NCI-H1417 (cell line): Measurements from ENCODE around the gene MEX3D.
"Not testable (repeated sequence)": the region's sequence is repeated elsewhere in the genome, so short reads cannot be mapped to it uniquely, and the experiment has no call there.

ENCODE experiments used
- DNase-seq, 3 experiments: peaks; one replicate each; lab custom pipeline; 2025; lab: John Stamatoyannopoulos, UW

Gene MEX3D

DNA sequence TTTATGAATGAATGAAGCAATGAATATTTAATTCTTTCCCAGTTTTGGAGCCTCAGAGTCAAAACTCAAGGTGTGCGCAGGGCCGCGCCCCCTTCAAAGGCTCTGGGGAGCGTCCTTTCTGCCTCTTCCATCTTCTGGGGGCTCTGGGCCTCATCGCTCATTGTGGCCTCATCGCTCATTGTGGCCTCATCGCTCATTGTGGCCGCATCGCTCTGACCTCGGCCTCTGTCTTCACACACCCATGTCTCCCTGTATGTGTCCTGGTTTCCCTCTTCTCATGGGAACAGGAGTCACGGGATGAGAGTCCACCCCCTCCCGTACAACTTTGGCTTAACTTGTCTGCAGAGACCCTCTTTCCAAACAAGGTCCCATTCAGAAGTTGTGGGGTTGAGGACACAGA lies 3.2 kb upstream of the MEX3D start:
- DNase-seq: no peak

- DNase-seq: no peak
These were observed 2.7 kb upstream of the MEX3D start for GRCh38 chr19:1570836-1571235.

DNA sequence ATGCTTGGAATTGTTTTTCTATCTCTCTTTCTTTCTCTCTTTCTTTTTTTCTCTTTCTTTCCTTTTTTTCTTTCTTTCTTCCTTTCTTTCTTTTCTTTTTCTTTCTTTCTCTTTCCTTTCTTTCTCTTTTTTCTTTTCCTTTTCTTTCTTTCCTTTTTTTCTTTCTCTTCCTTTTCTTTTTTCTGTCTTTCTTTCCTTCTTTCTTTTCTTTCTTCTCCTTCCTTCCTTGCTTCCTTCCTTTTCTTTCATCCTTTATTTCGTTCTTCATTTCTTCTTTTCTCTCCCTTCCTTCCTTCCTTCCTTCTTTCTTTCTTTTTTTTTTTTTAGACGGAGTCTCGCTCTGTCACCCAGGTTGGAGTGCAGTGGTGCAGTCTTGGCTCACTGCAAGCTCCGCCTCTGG lies 1.9 kb upstream of the MEX3D start:
- no peak for DNase-seq

DNA sequence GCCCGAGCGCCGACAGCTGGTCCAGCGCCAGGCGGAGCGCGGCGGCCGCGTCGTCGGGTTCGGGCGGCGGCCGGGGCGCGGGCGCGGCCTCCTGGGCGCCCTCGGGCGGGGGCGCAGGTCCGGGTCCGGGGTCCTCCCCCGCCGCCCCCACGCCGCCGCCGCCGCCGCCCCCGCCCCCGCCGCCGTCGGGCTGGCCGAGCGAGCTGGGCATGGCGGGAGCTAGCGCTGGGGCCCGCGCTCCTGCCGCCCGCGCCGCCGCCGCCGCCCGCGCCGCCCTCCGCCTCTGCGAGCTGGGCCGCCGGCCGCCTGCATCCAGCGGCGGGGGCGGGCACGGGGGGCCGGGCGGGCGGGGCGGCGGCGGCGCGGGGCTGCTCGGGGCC lies 287 bp downstream of the MEX3D start:
- DNase-seq: peak in 1 of 3 experiments; percentile 25

DNA sequence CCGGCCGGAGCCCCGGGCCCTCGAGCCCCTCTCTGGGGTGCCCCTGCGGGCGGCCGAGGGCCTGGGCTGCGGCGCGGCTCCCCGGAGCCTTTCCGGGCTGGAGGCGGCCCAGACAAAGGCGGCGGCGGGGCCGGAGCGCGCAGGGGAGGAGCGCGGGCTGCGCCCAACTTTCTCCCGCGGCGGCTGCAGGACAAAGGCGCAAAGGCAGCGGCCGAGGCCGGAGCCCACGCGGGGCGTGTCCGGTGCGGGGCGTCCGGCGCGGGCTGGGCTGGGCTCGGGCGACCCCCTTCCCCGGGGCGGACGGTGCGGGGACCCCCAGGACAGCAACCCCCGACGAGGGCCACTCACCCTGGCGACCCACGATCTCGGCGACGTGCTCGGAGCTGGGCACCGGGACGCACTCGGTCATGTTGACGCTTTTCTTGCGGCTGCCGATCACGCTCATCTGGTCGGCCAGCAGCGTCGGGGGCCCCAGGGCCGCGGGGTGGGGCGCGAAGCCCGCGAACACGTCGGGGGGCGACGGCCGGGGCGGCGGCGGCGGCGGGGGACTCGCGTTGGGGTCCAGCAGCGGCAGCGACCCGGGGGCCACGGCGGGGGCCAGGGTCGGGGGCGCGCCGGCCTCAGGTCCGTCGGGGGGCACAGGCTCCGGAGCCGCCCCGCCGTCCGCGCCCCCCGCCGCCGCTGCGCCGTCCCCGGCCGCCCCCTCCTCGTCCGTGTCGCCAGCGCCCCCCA lies 843 bp downstream of the MEX3D start:
- peak in 2 of 3 experiments; percentile 65 to 74 for DNase-seq

DNA sequence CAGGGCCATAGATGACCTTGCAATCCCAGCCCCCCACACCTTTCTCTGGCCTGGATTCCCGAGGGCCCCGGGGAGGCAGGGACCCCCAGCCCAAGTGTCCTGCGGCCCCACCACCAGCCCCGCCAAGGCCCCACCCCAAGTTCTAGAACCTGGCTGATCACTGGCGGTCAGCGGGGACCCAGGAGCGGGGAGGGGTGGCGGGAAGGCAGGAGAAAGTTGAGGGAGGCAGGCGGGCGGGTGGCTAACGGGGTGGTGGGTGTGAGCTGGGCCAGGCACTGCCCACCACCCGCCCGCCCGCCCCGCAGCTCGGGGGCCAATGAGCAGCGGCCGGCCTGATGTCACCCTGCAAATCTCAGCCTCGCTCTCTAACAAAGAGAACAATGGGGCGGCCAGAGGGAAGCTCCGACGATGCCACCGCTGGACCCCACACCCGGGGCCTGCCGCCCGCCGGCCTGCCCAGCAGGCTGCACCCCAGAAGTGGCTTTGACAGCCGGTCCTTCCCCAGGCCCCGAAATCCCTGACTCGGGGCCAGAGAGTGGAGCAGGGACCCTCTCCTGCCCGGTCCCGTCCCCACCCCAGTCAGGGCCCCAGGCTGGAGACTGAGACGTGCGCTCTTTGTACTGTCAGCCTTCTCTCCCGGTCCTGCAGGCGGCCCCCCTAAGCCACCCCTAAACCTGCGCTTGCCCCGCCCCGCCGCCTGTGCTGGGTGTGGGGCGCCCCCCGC lies 1.6 kb downstream of the MEX3D start:
- peak; percentile 71 to 90 (median 87) for DNase-seq

- DNase-seq: no peak
These were observed 4.9 kb downstream of the MEX3D start for GRCh38 chr19:1563251-1563650.

DNA sequence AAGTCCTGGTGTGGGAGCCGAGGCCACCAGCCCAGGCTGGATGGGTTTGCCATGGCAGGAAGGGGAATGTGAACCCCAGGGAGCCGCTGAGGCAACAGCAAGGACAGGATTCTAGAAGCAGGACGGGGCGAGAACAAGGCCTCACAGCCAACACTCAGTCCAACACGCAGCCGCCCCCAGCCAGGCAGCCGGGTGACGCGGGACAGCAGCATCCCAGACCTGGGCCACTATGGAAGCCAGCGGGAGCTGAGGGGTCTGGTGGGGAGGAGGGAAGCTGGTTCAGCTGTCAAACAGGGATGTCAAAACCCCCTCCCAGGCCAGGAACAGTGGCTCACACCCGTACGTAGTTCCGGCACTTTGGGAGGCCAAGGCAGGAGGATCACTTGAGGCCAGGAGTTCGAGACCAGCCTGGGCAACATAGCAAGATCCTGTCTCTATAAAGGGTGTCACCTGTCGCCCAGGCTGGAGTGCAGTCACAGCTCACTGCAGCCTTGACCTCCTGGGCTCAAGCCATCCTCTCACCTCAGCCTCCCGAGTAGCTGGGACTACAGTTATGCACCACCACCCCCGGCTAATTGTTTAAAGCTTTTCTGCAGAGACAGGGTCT lies 6.8 kb downstream of the MEX3D start:
- DNase-seq: no peak

DNA sequence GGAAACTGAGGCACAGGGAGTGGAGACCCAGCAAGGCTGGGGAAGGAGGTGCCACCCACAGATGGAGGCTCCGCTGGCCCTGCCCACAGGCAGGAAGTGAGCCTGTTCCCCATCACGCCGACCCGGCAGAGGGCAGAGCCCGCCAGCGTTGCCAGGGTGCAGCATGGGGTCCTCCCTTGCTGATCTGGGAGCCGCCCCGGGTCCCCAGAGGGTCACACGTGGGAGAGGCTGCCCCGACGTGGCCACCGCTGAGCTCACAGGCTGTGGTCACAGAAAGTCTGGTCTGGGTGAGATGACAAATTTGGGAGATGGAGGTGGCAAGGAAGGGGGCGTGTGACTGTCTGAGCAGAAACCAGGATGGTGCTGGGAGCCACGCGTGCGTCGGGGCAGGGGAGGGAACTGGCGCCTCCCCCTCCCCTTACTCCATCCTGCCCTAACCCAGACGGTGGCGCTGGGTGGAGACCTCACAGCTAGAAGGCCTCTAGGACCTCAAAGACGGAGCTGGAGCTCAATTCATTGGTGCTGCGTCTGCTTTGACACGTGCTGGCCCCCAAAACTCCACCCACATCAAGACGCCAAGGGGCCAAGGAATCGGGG lies 7.7 kb downstream of the MEX3D start:
- DNase-seq: no peak

DNA sequence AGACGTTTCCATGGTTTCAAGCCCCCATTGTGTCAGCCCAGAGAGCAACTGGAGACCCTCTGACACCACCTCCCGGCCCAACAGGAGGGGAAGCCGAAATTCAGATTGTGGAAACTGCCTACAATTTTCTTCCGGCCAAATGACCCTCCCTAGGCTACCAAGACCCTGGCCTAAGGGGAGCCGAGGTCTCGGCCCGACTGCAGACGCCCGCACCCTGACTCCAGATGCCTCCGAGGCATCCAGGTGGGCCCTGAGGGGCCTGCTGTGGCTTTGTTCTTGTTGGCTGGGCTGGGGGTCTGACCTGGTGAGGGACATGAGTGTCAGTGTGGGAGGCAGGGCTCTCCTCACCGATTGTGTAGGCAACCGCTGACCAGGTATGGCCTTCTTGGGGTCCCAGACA lies 9.6 kb downstream of the MEX3D start:
- DNase-seq: no peak

DNA sequence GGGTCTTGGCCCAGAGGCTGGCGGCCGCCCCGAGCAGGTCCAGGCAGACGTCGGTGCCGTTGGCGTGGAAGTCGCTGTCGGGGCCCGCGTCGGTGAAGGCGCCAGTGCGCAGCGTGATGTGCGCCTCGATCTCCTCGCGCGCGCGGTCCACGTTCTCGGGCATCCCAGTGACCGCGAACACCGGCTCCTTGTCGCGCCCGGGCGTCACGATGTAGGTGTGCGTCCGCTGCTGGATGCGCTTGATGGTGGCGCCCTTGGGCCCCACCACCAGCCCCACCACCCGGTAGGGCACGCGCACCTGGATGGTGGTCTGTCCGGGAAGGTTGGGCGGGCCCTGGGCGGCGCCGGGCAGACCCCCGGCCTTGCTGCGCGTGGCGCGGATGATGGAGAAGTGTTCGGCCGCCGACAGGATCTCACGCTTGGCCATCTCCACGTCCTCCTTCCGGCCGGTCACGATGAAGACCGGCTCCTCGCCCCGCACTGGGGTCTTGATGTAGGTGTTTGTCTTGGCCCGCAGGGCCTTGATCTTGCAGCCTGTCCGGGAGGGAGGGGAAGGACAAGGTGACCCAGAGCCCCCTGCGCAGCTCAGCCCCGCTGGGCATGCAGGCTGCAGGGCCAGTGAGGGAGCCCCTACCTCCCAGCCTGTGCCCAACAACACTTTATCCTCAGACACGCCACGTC lies 11.6 kb downstream of the MEX3D start:
- DNase-seq: no peak

- DNase-seq: no peak
These were observed 12.4 kb downstream of the MEX3D start for GRCh38 chr19:1555487-1556389.

- no peak for DNase-seq
These were observed 13.2 kb downstream of the MEX3D start for GRCh38 chr19:1554968-1555367.

DNA sequence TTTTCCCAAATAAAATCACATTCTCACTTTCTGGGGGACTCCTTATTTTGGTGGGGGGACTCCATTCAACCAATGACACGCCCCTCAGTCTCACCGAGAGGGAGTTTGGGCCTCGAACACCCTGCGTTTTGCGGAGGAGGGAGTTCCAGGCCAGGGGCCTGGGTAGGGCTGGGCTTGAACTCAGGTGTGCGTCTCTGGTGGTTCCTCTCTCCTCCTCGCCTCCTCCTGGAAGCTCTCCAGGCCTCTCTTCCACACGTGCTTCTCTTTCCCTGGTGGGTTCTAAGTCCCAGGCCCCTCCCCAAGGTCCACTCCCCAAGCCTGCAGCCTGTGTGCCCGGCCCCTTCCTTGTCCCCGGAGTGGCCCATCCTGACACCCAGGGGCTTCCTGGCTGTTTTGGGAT lies 14.7 kb downstream of the MEX3D start:
- no peak for DNase-seq

GRCh38 chr19:1551068-1552040 lies 16.8 kb downstream of the MEX3D start:
- DNase-seq: no peak

- no peak for DNase-seq
These were observed 18.7 kb downstream of the MEX3D start for GRCh38 chr19:1549332-1549945.

DNA sequence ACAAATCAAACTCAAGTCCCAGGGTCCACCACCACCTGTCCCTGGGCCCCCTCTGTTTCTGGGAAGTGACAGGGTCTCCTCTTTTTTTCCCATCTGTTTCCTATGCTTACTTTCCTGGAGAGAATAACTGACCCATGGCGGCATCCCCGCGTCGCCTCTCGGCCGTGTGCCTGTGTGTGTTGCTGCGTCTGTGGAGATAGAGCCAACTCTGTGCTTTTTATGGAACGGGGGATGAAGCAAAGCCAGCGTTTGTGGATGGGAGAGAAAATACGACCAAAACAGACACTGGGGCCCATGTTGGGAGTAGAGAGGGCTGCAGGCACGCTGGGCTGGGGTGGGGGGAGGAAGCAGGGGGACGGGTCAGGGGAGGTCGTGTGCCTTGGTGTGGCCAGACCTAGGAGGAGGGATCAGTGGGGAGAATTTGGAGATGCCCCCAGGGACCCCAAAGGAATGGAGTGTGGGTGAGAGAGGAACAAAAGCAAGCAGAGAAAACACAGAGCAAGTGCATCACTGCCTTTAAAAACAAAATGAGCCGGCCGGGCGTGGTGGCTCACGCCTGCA lies 27.7 kb downstream of the MEX3D start:
- no peak for DNase-seq

DNA sequence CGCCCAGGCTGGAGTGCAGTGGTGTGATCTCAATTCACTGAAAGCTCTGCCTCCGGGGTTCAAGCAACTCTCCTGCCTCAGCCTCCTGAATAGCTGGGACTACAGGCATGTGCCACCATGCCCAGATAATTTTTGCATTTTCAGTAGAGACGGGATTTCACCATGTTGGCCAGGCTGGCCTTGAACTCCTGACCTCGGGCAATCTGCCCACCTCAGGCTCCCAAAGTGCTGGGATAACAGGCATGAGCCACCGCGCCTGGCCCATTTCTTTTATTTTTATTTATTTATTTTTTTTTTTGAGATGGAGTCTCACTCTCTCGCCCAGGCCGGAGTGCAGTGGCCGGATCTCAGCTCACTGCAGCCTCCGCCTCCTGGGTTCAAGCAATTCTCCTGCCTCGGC lies 28.4 kb downstream of the MEX3D start:
- not testable (repeated sequence) for DNase-seq

DNA sequence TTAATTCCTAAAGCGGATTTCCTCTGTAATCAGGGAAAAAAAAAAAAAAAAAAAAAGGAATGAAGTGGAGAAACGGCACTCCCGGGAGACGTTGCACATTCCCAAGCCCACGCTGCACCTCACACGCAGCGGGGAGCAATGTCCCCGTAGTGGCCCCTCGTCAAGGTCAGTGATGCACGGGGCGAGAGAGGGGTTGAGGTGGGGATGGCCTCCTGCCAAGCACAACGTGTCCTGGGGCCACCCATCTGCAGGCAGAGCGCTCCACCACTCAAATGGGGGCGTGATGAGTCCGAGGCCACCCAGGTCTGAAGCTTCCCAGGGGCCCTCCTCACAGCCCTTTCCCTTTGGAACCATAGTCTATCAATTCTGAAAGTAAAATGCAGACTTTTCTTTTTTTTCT lies 29.1 kb downstream of the MEX3D start:
- no peak for DNase-seq
